Right lobe of liver (tissue), 4 donors: Measurements from ENCODE around the gene DLGAP4.

Experiments used
- CTCF ChIP-seq, 4 donors: fragments of 200-600 bp in 3 of 4; fragments of 450-650 bp in 1 of 4; IDR thresholded peaks; one replicate each; pipeline versions ENCODE4 v1.5.1 to v1.8.0; 2016 to 2022; ENCODE audit warnings: antibody characterized with exemption in 4 of 4, mild to moderate bottlenecking in 2 of 4
- POLR2A ChIP-seq: fragments of 450-650 bp; IDR thresholded peaks from one replicate; pipeline ENCODE4 v1.6.1; 2017; ENCODE audit warnings: antibody characterized with exemption, mild to moderate bottlenecking
- donor health status: DM: no; HTN: no; CAD: no.
- donor health status: DM: no; HTN: no; CAD: no.
- donor health status: DM: no; HTN: yes; CAD: no.

- TF ChIP-seq CTCF (IDR thresholded peaks at IDR 0.05), result no peak
- no peak for TF ChIP-seq POLR2A
Measured at GRCh38 chr20:36538026-36538722, 232.0 kb downstream of the DLGAP4 start.
